NCI-H82 (cell line): ENCODE data around the gene UBE2N.

Experiments used
- DNase-seq: peaks from one replicate; lab custom pipeline; 2025; lab: John Stamatoyannopoulos, UW

The UBE2N gene

DNA sequence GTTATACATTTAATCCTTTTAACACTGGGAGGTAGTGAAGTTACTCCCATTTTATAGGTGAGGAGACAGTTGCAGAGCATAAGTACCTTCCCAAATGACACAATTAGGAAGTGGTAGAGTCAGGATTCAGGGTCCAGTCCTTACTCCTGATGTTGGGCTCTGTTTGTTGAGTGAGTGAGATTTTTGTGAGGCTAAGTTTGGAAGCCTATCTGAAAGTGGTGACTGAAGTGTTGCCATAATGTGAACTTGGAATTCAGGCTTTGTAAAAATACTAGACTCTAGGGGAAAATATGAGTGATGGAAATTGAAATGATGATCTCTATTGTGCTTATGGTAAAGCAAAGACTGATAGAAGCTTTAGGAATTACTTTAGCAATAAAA is 61.8 kb downstream of the UBE2N start:
- peak; percentile 49 for DNase-seq

DNA sequence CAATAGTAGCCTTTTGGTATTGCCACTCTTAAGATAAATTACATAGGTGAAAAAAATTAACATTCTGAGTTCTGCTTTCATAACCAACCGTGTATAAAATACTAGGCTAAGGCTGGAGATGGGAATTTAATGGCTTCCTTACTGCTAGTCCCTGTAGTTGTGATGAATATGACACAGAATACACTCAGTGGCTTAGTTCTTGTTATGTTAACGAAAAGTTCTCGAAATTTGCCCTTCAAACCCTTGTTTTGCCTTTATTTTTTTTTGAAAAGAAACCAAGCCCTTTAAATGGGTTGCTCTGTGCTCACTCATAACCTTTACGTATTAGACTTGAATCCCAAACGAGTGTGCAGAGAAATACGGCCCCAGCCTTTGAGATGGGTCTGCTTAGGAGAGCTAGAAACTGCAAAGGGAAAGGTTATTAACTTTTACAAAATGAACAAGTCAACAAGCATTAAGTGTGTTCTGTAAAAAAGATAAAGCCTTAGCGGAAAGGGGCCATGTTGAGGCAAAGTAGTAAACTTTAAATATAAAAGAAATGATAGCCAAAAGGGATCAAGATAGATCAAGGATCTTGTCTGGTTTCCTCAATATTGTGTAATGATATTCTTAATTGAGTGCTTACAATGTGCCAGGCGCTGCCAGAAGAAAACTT is 62.3 kb downstream of the UBE2N start:
- peak; percentile 39 for DNase-seq

DNA sequence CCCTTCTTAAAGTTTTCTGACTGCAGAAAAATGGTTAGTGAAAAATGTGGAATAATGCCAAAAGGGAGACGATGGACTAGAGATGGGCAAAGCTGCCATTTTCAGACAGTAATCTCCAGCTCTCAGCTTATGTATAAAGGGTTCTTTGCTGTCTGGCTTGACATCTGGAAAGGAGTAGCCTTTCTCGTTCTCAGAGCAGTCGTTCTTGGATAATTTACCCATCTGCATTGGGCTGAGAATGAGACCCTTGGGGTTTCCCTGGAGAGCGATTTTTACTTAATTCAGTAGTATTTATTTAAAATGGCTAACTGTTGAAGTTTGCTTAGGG is 62.8 kb downstream of the UBE2N start:
- DNase-seq: peak; percentile 57

DNA sequence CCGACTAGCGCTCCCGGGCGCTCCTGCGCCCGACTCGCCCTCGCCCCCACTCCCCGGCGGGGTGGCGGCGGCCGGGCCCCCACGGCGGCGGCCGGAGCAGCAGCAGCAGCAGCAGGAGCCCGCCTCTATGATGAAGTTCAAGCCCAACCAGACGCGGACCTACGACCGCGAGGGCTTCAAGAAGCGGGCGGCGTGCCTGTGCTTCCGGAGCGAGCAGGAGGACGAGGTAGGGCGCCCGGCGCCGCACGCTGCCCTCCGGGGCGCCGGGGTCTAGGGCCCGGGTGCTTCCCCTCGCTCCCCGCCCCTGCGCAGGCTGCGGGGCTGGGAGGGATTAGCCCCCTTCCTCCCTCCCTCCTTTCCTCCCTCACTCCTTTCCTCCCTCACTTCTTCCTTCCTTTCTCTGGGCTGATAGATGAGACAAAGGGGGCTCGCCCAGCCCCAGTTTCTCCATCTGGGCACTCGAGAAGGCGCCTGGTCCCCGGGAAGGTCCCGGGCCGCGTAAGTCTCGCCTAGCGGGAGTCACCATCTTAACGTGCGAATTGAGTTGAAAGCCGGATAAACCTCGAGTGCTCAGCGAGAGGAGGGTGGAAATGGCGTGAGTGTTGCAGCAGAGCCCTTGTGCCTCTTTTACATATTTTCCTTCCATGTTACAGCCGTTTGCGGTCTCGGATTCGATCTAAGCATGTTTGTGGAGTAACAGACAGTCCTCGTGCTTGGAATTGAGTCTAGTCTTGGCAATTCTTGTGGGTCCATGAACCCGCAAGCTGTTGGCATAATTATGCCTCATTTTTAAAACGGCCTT is 63.4 kb downstream of the UBE2N start:
- DNase-seq: peak; percentile 78

DNA sequence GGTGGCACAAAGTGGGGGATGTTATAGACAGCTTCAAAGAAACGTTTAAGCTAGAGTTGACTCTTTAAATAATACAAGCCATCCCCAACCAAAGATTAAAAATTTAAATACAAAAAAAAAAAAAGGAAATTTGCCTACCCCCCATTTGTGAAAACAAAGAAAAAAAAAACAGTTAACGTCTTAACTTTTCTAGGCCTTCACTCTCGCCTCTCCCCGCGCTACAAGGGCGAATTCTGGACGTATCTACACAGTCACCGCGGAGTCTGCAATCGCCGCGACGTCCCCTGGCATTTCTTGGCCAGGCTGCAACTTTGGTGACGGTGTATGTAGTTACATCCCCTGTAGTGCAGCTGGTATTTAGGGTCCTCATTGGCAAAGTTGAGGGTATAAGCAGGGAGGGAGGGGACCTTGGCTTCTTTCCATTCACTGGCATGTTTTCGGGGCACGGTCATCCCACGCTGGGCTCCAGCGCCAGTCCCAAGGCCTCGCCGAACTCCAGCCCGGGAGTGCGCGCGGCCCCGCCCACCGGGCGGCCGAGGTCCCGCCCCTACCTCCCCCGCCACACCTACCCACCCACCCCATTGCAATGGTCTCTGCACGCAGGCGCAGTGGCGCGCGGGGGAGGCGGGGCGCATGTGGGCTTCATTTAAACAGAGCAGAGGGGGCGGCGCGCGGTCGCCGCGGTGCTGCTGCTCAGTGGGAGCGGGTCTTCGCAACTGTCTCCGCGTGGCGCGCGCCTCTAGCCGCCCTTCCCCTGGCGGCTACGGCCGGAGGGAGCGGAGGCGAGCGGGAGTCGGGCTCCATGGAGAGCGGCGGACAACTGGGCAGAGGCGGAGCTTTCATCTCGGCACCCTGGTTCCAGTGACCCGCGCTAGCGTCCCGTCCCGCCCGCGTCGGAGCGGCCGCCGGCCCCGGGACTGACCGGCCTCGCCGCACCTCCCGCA is 64.2 kb downstream of the UBE2N start, which contains the start of gene NUDT4:
NUDT4 (plus strand) TSS at position 674 of the 944 bp plus-strand sequence. CDS start 398 bp downstream, outside the sequence.
- DNase-seq: peak; percentile 98

DNA sequence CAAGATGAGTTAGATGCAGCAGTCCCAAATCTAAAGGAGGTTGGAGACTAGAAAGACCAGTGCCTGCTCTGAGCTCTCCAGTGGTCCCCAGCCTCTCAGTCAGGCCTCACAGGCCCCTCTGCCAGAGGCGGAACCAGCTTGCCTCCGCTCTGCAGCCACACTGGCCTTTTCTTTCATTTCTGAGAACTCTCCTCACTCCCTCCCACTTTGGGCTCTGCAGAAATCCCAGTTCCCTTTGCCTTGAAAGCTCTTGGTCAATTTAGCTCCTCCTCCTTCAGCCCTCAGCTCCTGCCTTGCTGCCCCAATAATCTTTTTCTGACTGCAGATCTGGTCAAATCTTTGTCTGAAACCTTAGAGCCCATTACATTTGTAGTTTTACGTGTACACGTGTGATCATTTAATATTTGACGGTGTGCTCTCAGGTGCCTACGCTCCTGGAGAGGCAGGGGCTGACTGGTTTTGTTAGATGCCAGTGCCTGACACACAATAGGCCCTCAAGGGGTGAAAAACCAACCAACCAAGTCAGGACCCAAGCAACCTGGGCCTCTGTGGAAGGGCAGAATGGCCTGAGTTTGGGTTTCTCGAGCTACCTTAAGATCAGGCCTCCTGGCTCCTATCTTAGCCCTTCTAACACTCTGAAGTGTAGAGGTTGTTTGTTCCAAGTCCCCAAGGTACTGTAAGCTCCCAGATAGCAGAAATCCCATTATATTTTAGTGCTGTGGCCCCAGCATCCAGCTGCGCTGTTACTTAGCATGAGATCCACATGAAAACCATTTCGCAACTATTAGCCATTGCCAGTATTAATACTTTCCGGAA is 65.1 kb downstream of the UBE2N start:
- peak; percentile 90 for DNase-seq

DNA sequence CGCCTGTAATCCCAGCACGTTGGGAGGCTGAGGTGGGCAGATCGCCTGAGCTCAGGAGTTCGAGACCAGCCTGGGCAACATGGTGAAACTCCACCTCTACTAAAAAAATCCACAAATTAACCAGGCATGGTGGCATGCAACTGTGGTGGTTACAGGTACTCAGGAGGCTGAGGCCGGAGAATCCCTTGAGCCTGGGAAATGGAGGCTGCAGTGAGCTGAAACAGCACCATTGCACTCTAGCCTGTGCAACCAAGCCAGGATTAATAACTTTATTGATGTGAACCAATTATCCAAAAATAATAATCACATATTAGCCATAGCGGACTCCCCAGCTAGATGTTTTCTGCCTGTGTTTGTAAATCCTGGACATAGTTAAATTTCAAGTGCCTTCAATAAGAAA is 65.8 kb downstream of the UBE2N start:
- DNase-seq: peak; percentile 22

DNA sequence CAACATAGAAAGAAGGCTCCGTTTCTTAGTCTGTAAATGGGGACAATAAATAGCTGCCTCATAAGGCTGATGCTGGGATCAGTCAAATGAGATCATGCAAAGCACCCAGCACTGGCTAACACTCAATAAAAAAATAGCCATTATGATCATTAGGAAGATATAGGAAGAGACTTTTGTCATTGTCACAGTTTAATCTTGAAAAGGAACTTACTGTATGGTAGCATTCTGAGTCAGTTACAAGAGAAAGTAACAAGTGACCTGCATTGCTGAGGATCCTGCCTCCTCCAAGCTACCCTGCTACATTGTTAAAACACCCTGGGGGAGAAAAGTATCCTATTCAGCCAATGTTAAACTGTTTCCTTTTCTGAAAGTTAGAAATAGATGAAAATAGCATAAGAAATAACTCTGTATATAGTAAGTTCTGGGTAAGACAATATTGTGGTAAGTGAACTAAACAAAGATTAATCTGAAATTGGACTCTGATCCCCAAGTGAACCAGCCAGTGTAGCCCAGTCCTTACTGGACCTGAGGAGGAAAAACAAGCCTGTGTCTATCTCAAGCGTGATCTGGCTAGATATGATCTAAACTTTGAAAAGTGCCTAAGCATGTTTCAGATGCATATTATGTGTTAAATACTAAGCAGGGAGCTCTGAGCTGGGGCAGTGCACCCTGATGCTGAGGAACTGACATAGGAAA is 67.6 kb downstream of the UBE2N start:
- DNase-seq: peak; percentile 45

DNA sequence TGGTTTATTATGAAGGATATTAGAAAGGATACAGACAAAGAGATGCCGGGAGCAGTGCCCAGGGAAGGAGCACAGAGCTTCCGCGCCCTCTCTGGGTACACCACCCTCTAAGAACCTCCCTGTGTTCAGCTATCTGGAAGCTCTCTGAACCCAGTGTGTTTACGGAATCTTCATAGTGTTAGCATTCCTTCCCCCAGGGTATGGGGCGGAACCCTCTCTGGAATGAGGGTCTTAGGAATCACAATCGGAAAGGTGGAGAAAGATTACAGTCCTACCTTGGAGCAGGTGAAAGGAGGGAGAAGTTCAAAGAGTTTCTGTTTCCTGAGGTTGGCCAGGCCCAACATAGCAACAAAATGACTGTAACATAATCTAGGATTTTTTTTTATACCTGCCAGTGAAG is 70.8 kb downstream of the UBE2N start:
- DNase-seq: no peak

DNA sequence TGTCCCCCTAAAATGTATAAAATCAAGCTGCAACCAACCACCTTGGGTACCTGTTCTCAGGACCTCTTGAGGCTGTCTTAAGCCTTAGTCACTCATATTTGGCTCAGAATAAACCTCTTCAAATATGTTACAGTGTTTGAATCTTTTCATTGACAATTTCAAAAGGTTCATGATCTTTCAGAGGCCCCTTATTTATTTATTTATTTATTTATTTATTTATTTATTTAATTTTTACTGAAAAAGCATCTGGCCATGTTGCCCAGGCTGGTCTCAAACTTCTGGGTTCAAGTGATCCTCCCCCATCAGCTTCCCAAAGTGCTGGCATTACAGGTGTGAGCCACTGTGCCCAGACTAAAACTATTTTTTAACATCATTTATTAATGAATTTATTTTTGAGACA is 72.2 kb downstream of the UBE2N start:
- no peak for DNase-seq

DNA sequence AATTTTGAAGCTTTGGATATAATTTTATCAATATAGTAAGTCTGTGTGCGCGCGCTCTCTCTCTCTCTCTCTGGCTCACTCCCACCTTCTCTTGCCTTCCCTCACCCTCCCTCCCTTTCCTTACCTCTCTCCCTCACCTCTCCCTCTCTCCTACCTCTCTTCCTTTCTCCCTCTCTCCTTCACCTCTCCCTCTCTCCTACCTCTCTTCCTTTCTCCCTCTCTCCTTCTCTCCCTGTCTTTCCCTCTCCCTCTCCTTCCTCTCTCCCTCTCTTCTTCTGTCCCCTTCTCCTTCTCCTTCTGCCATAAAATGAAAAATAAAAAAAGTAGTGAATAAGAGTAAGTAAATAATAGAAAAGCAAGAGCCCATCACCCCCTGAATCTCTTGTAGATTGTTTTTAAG is 73.0 kb downstream of the UBE2N start:
- DNase-seq: no peak

DNA sequence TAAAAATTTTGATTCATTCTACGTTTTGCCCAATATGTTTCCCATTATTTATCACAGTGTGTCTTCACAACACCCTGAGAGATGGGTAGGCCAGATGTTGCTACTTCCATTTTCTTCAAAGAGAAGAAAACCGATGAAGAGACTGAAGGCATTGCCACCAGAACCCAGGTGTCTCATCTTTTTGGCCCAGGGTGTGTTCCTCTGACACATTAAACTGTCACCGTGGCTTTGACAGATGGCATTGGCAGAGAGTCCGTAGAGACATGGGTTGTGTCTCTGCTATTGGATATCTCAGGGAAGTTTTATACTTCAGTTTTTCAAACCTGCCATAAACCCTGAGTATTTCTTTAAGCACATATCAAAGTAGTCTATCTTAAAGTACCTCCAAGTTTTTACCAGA is 75.3 kb downstream of the UBE2N start:
- peak; percentile 15 for DNase-seq

DNA sequence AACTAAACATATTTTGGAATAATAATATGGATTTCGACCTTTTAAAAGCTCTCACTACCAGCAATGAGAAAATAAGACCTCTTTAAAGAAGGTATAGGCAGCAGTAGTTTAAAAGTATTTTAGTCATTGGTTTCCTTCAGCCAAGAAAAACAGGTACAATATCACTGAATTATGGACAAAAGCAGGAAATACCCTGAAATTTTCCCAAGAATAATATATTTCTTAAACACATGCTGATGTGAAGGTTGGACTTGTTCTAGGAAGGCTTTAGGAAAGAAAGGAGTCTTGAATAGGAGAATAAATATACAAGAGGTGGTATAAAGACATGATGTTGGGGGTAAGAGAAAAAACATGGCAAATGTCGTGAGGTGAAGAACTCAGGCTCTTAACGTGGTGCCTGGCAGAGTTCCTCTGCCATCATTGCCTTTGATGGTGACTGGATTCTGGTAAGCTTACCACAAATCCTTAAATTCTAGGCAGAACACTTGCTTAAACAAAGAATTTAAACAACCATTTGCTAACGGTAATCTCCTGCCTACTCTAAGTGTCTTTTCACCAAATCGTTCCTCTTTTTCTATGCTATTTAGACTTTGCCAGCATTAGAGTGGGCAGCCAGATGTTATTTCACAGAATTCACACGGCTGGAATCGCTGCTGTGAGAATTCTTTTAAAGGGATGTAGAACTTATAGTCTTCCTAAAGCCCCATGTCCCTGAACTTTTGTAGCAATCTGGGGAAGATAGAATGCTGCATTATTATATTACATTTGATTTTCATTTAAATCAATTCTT is 75.9 kb downstream of the UBE2N start:
- no peak for DNase-seq

DNA sequence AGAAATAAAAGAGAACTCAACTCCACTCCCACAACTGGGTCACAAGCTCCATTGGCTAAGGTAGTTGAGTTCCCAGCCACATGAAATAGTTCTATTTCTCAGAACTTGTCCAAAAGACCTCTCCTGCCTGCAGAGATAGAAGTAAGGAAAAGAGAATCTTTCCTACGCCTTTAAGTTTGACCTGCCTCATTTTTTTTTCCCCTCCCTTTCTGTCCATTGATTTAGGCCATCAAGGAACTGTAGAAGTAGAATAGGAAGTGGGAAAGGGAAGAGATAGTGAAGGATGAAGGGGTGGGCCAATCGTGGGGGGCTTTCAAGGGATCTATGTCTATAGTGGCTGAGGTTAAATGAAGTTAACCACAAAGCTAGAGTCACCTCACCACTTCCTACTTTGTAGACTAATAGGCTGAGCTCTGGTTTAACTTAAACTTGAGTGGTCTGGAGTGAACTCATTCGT is 77.9 kb downstream of the UBE2N start:
- no peak for DNase-seq

DNA sequence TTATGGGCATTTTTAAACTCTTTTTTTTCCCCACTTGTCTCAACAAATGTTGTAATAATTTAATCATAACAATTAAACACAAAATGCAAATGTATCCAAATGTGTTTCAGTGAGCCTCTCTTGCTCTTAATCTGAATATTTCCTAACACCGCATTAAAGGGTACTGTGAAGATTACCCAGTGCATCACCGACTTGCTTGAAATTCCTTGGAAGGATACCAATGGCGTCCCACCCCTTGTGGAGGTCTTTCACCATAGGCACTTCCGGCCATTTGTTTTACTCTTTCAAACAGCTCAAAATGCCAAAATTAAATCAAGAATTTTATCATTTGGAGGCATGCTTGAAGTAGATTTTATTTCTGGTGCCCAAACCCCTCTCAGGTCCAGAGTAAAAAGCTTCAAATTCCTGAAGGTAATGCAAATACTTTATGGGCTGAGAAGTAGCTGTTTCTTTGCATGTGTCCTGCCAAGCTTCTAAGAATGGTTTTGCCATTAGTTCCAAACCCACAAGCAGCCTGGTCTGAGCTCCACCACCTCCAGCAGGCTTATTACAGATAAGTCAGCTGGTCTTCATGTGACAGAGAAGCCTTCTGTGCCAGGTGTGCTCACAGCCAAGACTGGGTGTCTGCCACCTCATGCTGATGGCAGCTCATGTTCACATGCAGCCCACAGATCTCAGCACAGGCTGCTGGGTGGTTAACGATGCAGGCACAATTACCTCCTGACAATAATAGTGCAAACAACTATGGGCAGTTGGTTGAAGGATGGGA is 80.4 kb downstream of the UBE2N start:
- DNase-seq: peak; percentile 34

DNA sequence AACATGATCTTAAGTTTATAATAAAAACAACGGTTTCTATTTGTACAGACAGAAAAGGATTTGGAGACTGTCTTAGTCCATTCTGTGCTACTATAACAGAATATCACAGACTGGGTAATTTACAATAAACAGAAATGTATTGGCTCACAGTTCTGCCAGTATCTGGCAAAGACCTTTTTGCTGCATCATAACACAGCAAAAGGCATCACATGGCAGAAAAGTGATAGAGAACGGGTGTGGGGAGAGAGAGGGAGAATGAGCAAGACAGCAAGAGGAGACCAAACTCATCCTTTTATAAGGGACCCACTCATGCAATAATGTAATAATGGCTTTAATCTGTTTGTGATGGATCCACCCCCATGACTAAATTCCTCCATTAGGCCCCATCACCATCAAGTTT is 81.1 kb downstream of the UBE2N start:
- no peak for DNase-seq

DNA sequence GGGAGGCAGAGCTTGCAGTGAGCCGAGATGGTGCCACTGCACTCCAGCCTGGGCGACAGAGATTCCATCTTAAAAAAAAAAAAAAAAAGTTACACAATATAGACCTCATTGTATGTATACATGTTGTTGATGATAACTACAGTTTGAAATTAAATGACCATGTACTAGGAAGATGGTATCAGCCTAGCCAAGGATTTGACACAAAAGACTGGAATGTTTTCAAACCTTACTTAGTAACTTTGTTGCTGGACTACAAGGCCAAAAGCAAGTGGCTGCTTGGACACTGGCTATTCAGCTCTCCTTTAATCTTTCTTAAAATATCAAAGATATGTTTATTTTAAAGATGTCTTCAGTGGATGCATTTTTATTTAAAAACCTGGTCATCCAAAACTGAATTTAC is 82.9 kb downstream of the UBE2N start:
- DNase-seq: no peak

DNA sequence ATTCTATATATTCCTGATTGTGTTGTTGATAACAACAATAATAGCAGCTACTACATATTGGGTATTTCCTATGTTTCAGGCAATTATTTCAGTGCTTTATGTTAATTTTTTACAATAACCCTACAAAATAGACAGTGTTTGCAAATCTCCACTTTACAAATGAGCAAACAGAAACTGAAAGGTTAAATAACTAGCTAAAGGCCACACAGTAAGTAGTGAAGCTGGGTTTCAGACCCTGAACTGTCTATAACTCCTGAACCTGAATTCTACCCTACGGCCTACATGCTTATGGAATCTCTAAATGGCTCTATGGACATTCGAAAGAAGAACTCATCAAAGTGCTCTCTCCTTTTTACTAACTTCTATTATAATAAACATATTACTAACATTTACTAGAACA is 83.7 kb downstream of the UBE2N start:
- no peak for DNase-seq

DNA sequence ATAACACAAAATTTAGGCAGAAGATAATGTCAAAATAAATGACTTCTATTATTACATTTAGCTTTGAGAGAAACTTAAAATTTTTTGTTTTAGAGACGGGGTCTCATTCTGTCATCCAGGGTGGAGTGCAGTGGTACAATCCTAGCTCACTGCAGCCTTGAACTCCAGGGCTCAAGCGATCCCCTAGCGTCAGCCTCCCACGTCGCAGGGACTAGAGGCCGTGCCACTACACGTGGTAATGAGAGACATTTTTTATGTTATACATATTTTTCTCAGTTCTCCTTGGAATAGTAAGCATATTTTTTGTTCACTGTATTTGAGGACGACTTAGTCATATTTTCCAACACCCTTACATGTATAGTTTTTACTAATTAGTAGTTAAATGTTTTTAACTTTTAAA is 85.5 kb downstream of the UBE2N start:
- no peak for DNase-seq
